Omental fat pad (tissue), 4 donors: Measurements from ENCODE around the gene KRTAP10-9. TPM values are rescaled to one million over a fixed set of nuclear protein-coding genes. Genes with fewer than 3 reads are reported as not detected.
"Not testable (repeated sequence)": the region's sequence is repeated elsewhere in the genome, so short reads cannot be mapped to it uniquely, and the experiment has no call there.

Experiments used
- ATAC-seq: fragments of 150-250 bp; one replicate; pipeline ENCODE4 v1.9.1; 2016; ENCODE audit warnings: mild to moderate bottlenecking, moderate library complexity; ENCODE audit not compliant: low FRiP score
- DNase-seq: peaks from one replicate; pipeline ENCODE4 v3.0.0-alpha.2; 2019; ENCODE audit warnings: low spot score
- total RNA-seq, 4 donors: library from RNA; depleted of rRNA; stranded (reverse); fragments of >200 nt; gene quantifications; one replicate each; pipeline ENCODE4 v1.1.0, GENCODE V29; 2016
- TF ChIP-seq, protein P1 (sequence below), 3 donors: fragments of 450-650 bp; IDR thresholded peaks; one replicate each; pipeline ENCODE4 v1.5.1; 2016 to 2017; ENCODE audit warnings: antibody characterized with exemption in 3 of 3, mild to moderate bottlenecking in 3 of 3, moderate library complexity in 2 of 3

Gene KRTAP10-9
- not detected for total RNA-seq

DNA sequence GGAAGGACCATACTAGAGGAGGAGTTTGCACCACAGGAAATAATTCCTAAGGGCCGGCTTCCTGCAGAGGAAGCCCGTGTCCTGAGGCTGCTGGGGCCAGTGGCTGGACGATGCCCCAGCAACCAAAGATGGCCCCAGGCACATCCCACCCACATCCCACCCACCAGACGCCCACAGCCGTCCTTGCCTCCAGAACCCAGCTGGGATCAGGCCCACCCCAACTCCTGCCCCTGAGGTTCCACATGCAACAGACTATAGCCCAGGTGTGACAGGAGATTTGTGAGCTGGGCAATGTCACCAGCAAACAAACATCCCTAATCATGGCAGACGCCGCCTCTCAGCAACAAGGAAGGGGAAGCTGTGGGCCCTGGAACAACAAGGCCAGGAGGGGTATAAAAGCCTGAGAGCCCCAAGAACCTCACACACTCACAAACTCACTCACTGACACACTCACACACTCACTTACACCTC lies at the start of gene KRTAP10-9:
TSS of gene KRTAP10-9 (plus strand) at position 421 of the 471 bp plus-strand sequence. CDS start 79 bp downstream, outside the sequence.
- no peak for ATAC-seq
- TF ChIP-seq, protein P1, sequence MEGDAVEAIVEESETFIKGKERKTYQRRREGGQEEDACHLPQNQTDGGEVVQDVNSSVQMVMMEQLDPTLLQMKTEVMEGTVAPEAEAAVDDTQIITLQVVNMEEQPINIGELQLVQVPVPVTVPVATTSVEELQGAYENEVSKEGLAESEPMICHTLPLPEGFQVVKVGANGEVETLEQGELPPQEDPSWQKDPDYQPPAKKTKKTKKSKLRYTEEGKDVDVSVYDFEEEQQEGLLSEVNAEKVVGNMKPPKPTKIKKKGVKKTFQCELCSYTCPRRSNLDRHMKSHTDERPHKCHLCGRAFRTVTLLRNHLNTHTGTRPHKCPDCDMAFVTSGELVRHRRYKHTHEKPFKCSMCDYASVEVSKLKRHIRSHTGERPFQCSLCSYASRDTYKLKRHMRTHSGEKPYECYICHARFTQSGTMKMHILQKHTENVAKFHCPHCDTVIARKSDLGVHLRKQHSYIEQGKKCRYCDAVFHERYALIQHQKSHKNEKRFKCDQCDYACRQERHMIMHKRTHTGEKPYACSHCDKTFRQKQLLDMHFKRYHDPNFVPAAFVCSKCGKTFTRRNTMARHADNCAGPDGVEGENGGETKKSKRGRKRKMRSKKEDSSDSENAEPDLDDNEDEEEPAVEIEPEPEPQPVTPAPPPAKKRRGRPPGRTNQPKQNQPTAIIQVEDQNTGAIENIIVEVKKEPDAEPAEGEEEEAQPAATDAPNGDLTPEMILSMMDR (IDR thresholded peaks at IDR 0.05), result no peak
- no peak for DNase-seq

DNA sequence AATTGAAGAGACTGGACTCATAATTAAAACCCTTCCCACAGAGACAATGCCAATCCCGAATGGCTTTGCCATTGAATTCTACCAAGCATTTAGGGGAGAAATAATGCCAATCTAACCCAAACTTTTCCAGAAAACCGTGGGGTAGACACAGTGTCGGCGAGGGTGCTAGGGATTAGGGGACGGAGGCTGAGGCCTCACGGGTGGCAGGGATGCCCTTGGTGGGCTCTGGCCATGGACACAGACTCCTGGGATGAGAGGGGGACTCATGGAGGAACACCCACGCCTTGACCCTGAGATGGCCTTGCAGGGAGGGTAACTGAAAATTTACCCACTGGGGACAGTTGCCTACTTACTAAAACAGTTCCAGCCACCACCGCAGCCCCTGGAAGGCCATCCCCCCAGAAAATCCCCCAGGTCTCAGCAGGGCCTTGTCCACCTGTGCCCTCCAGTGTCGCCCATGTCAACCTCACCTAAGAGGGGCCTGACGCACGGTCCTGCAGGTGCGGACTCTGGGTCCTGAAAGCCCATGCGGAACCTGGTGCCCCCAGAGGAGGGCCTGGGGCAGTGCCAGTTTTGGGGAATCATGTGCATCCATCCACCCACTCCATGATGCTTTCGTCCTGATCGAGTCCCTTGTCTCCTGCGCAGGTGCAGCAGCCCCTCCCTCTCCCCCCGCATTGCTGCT lies 48.4 kb upstream of the KRTAP10-9 start:
- DNase-seq (no peak), ATAC-seq (no peak)
- TF ChIP-seq, protein P1 (IDR thresholded peaks at IDR 0.05), result no peak

GRCh38 chr21:44579056-44579832 lies 47.6 kb upstream of the KRTAP10-9 start:
- DNase-seq (no peak), ATAC-seq (no peak)
- TF ChIP-seq, protein P1 (IDR thresholded peaks at IDR 0.05), result no peak

DNA sequence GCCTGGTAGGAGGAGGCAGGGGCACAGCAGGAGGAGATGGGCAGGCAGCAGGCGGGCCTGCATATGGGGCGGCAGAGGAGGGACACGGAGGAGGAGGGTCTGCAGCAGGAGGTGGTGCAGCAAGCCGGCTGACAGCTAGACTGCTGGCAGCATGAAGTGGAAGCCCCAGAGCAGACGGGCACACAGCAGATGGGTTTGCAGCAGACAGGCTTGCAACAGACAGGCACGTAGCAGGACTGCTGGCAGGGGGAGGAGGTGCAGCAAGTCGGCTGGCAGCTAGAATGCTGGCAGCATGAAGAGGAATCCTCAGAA lies 47.1 kb upstream of the KRTAP10-9 start:
- TF ChIP-seq, protein P1 (IDR thresholded peaks at IDR 0.05), result no peak
- DNase-seq (no peak), ATAC-seq (no peak)

DNA sequence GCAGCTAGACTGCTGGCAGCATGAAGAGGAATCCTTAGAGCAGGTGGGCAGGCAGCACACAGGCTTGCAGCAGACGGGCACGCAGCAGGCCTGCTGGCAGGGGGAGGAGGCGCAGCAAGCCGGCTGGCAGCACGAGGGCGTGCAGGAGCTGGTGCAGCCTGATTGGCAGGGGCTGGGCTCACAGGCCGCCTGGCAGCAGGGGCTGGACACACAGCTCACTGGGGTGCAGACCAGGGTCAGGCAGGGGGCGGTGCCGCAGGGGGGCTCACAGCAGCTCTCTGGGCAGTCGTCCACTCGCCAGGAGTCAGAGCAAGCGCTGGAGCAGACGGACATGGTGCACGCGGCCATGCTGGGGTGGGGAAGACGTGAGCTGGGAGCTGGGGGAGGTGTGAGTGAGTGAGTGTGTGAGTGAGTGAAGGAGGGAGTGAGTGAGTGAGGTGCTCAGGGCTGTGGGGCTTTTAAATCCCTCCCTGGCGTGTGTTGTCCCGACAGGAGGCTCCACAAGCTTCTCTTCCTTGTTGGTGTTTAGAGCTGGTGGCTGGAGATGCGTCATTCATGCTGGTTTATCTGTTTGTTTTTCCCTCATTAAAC lies 46.6 kb upstream of the KRTAP10-9 start, which contains the start of gene KRTAP10-5:
TSS of gene KRTAP10-5 (minus strand) at position 374 of the 591 bp plus-strand sequence. CDS start at position 348, 26 bp downstream.
- not testable (repeated sequence) for DNase-seq, ATAC-seq

GRCh38 chr21:44581158-44581557 lies 45.7 kb upstream of the KRTAP10-9 start:
- no peak for ATAC-seq
- DNase-seq, result no peak

GRCh38 chr21:44582055-44582454 lies 44.8 kb upstream of the KRTAP10-9 start:
- TF ChIP-seq, protein P1 (IDR thresholded peaks at IDR 0.05), result no peak
- DNase-seq (no peak), ATAC-seq (no peak)

More at GRCh38 chr21:44581158-44581557, 45.7 kb upstream of the KRTAP10-9 start:
- TF ChIP-seq, protein P1 (IDR thresholded peaks at IDR 0.05), result no peak
